ENCODE results near the gene NAALADL2.
"Not testable (repeated sequence)": the region's sequence is repeated elsewhere in the genome, so short reads cannot be mapped to it uniquely, and the experiment has no call there.

Gene NAALADL2

DNA sequence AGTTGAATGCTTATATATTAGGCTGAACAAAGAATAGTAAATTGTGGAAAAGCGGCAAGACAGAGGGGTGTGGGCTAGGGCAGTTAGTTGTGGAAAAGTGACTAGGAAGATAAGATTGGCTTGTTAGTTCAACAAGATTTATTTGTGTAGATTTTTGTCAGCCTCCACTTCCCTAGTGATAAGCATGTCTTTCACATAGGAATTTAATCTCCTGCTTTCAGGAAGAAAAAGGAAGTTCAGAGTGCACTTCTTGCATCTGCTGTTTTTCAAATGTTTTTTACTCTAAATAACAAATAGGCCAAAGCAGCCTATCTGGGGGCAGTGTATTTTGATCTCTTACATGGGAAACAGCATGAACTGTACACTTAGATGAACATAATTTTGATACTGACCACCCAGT lies 919.9 kb downstream of the NAALADL2 start:
- DNase-seq (ENCODE audit: low read depth), result no peak
- H3K4me3 ChIP-seq (ENCODE audit: low read length), result no peak overlapping the region
- TF ChIP-seq, protein P1, sequence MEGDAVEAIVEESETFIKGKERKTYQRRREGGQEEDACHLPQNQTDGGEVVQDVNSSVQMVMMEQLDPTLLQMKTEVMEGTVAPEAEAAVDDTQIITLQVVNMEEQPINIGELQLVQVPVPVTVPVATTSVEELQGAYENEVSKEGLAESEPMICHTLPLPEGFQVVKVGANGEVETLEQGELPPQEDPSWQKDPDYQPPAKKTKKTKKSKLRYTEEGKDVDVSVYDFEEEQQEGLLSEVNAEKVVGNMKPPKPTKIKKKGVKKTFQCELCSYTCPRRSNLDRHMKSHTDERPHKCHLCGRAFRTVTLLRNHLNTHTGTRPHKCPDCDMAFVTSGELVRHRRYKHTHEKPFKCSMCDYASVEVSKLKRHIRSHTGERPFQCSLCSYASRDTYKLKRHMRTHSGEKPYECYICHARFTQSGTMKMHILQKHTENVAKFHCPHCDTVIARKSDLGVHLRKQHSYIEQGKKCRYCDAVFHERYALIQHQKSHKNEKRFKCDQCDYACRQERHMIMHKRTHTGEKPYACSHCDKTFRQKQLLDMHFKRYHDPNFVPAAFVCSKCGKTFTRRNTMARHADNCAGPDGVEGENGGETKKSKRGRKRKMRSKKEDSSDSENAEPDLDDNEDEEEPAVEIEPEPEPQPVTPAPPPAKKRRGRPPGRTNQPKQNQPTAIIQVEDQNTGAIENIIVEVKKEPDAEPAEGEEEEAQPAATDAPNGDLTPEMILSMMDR (conservative IDR thresholded peaks at IDR 0.05; ENCODE audit: low read depth, low read length), result no peak

DNA sequence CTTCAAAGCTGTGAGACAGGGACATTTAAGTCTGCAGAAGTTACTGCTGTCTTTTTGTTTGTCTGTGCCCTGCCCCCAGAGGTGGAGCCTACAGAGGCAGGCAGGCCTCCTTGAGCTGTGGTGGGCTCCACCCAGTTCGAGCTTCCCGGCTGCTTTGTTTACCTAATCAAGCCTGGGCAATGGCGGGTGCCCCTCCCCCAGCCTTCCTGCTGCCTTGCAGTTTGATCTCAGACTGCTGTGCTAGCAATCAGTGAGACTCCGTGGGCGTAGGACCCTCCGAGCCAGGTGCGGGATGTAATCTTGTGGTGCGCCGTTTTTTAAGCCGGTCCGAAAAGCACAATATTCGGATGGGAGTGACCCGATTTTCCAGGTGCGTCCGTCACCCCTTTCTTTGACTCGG lies 928.0 kb downstream of the NAALADL2 start:
- not testable (repeated sequence) for H3K4me3 ChIP-seq (ENCODE audit: low read length); DNase-seq (ENCODE audit: low read depth)

DNA sequence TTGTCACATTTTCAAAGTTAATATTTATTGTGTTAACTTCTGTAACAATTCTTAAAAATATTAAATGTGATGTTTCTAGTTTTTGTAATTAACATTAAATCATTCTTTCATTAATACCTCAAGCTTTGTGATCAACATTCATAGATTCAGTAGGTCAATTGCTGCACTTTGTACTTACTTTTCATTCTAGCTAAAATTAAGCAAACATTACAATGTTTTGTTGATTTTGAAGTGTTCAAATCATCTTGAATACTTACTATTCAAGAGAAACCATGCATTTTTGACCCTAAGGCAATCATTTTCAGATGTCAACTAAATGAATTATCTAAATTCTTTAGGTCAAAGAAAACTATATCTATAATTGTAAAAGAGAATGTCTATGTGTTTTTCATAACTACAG lies 933.1 kb downstream of the NAALADL2 start:
- DNase-seq (ENCODE audit: low read depth), result no peak
- H3K4me3 ChIP-seq (ENCODE audit: low read length), result no peak overlapping the region
- TF ChIP-seq, protein P1 (conservative IDR thresholded peaks at IDR 0.05; ENCODE audit: low read depth, low read length), result no peak

DNA sequence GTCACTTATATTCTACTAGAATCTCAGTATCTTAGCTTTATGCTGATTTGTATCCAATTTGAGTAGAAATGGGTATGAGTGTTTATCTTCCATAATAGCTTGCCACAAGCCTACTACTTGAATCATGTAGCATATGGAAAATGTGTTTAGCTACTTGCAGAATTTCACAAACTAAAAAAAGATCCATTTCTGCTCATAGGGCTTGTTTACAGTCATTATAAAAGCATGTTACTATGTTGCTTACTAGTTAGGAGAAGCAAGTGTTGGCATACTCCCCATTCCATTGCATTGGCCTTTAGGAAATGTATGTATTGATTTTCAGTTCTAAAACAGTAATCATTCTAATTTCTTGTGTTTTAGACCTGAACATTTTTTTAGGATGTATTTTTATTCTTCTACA lies 939.2 kb downstream of the NAALADL2 start:
- H3K4me3 ChIP-seq (ENCODE audit: low read length), result no peak overlapping the region
- DNase-seq (ENCODE audit: low read depth), result no peak
- TF ChIP-seq, protein P1 (conservative IDR thresholded peaks at IDR 0.05; ENCODE audit: low read depth, low read length), result no peak

DNA sequence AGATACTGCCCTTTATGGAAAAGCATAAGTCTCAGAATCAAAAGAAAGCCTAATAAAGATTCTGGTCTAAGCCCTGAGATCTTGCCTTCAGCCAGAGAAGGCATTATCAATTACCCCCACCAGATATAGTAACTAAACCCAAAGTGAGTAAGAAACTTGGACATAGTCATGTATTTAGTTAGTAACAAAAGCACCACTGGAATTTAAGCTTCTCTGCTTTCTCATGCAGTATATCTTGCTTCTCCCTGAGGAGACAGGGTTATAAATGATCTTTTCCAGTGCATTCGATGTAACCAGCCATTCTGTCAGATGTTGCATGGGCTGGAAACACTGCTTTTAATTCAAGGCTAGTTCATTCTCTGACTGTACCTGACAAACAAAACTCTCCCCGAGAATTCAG lies 946.7 kb downstream of the NAALADL2 start:
- DNase-seq (ENCODE audit: low read depth), result no peak
- no peak overlapping the region for H3K4me3 ChIP-seq (ENCODE audit: low read length)
- TF ChIP-seq, protein P1 (conservative IDR thresholded peaks at IDR 0.05; ENCODE audit: low read depth, low read length), result no peak

DNA sequence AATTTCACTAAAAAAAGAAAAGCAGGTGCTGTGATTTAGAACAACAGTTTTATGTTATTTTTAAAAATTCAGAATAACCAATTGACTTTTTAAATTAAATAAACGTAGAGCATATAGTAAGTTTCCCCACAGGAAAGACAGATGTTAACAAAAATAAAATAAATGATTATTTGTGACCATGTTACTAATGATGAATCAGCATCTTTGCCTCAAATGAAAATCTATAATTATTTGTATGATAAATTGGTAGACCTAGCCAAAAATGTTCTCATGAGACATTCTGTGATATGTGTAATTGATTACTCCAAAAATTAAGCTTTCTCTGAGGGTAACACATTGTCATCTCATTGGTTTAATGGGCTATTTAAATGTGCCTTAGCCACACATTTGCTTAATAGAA lies 948.0 kb downstream of the NAALADL2 start:
- TF ChIP-seq, protein P1 (conservative IDR thresholded peaks at IDR 0.05; ENCODE audit: low read depth, low read length), result no peak
- no peak overlapping the region for H3K4me3 ChIP-seq (ENCODE audit: low read length)
- DNase-seq (ENCODE audit: low read depth), result no peak

DNA sequence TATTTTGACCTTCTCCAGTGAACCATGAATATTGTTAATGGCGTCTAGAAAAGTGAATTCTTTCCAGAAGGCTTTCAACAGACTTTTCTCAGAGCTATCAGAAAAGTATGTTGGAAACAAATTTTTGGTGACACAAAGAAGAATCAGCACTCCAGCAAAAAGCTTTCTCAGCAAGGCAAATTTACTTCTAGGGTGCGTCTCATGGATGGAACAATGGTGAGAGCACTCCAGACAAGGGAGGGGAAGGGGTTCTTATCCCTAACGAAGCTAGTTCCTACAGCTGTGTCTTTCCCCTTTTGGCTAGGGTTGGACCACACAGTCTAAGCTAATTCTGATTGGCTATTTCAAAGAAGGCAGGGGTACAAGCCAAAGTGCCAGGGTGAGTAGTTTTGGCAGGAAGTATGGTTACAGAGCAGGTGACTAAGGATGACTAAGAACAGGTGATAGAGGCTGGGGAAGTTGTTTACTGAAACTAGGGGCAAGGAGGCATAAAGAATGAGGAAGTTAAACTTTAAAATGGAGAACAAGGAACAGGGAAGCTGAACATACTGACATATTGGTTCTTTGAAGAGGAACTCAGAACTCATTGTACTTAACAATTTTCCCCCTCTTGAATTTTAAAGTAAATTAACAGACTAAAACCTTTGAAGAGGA lies 959.8 kb downstream of the NAALADL2 start:
- TF ChIP-seq, protein P1 (conservative IDR thresholded peaks at IDR 0.05; ENCODE audit: low read depth, low read length), result no peak
- no peak overlapping the region for H3K4me3 ChIP-seq (ENCODE audit: low read length)
- no peak for DNase-seq (ENCODE audit: low read depth)

DNA sequence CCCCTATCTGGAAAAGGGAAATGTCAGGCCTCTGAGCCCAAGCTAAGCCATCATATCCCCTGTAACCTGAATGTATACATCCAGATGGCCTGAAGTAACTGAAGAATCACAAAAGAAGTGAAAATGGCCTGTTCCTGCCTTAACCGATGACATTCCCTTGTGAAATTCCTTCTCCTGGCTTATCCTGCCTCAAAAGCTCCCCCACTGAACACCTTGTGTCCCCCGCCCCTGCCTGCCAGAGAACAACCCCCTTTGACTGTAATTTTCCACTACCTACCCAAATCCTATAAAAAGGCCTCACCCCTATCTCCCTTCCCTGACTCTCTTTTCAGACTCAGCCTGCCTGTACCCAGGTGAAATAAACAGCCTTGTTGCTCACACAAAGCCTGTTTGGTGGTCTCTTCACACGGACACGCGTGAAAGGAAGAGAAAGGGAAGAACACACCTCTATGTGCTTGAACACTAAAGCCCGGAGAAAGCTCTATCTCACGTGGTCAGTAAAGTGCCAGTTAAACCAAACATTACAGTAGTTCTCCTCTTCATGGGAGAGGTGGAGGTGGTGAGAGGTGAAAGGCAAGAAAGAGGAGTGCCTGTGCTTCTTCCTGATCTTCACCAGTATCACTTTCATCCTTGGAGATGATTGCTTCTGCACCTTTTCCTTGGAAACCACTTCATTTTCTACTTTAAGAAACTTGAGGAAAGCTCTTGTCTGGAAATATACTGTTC lies 963.8 kb downstream of the NAALADL2 start:
- not testable (repeated sequence) for DNase-seq (ENCODE audit: low read depth); H3K4me3 ChIP-seq (ENCODE audit: low read length)

DNA sequence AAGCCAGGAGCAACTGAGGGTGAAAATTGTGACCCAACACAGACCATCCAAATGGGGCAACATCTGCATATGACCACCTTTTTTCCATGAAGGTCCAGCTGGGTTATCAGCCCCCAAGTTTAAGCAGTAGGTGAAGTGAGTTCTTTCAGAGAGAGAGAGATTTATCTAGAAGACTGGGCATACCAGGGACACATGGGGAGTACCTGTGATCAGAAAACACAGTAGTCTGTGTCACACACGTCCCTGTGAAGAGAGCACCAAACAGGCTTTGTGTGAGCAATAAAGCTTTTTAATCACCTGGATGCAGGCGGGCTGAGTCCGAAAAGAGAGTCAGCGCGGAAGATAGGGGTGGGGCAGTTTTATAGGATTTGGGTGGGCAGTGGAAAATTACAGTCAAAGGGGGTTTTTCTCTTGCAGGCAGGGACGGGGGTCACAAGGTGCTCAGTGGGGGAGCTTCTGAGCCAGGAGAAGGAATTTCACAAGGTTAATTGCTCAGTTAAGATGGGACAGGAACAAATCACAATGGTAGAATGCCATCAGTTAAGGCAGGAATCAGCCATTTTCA lies 966.0 kb downstream of the NAALADL2 start:
- not testable (repeated sequence) for DNase-seq (ENCODE audit: low read depth); H3K4me3 ChIP-seq (ENCODE audit: low read length)

Data from retinal pigment epithelial cell (primary cell).